HCT116 (cell line): ENCODE results near the gene CD40.

ENCODE experiments used
- CEBPB ChIP-seq: IDR thresholded peaks from 2 replicates; pipeline ENCODE4 v1.6.1; 2012; ENCODE audit warnings: low read depth
- EZH2 ChIP-seq: fragments of 200-600 bp; sonication (generic); IDR thresholded peaks from 2 replicates; pipeline ENCODE4 v1.6.1; 2017; ENCODE audit warnings: antibody characterized with exemption, mixed run types
- POLR2A ChIP-seq: IDR thresholded peaks from 2 replicates; pipeline ENCODE4 v1.7.0; 2011; ENCODE audit warnings: borderline replicate concordance; ENCODE audit not compliant: insufficient read depth, insufficient read length; ENCODE audit errors: extremely low read depth
- POLR2AphosphoS5 ChIP-seq: IDR thresholded peaks from 2 replicates; pipeline ENCODE4 v1.6.1; 2011; ENCODE audit warnings: mild to moderate bottlenecking, low read depth, low read length, moderate library complexity
- SIN3A ChIP-seq: IDR thresholded peaks from 2 replicates; pipeline ENCODE4 v1.6.1; 2012; ENCODE audit warnings: low read depth
- SRF ChIP-seq: IDR thresholded peaks from 2 replicates; pipeline ENCODE4 v1.6.1; 2012; ENCODE audit warnings: low read depth
- TF ChIP-seq, protein P1 (sequence below), 3 experiments: fragments of 200-600 bp in 1 of 3; sonication (generic) in 1 of 3; IDR thresholded peaks in 2 of 3; conservative IDR thresholded peaks in 1 of 3; 2 replicates each; pipeline ENCODE4 v1.5.1; 2012 to 2017; ENCODE audit warnings: low read depth in 2 of 3, low read length in 2 of 3, antibody characterized with exemption in 1 of 3, borderline replicate concordance in 1 of 3, control low read depth in 1 of 3, mild to moderate bottlenecking in 1 of 3, mixed read lengths in 1 of 3, mixed run types in 1 of 3, moderate library complexity in 1 of 3; ENCODE audit not compliant: insufficient read depth in 1 of 3

DNA sequence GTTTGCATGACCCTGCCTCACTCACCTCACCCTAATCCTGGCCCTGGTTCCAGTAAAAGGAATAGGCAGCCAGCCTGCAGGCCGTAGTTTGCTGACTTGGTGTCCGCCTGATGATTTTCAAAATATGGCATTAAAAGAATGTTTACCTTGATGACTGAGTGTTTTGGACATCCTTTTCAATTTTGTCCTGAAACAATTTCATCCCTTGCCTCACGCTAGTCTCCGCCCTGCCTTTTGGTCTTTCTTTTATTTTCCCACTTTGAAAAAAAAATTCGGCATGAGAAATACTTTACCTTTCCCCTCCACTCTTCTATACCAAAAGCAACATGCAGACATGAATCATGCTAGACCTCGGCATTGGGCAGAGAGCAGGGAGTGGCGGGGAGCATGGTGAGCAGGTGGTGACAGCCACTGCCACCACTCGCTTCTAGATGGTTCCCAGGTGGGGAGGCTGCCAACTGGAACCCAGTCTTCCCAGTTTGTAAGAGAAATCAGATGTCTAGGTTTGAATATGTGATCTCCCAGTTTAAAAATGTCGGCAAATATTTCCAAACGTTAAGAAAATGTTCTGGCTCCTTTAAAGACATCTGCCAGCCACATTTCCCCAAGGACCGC, 9.4 kb downstream of the CD40 start:
- TF ChIP-seq, protein P1, sequence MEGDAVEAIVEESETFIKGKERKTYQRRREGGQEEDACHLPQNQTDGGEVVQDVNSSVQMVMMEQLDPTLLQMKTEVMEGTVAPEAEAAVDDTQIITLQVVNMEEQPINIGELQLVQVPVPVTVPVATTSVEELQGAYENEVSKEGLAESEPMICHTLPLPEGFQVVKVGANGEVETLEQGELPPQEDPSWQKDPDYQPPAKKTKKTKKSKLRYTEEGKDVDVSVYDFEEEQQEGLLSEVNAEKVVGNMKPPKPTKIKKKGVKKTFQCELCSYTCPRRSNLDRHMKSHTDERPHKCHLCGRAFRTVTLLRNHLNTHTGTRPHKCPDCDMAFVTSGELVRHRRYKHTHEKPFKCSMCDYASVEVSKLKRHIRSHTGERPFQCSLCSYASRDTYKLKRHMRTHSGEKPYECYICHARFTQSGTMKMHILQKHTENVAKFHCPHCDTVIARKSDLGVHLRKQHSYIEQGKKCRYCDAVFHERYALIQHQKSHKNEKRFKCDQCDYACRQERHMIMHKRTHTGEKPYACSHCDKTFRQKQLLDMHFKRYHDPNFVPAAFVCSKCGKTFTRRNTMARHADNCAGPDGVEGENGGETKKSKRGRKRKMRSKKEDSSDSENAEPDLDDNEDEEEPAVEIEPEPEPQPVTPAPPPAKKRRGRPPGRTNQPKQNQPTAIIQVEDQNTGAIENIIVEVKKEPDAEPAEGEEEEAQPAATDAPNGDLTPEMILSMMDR (IDR thresholded peaks at IDR 0.05 in 2 of 3, conservative IDR thresholded peaks at IDR 0.05 in 1 of 3; ENCODE audit: borderline replicate concordance in 1 of 3, insufficient read depth in 1 of 3, low read depth in 2 of 3, low read length in 2 of 3): no peak
- TF ChIP-seq EZH2 (no peak), SIN3A (no peak), POLR2A (no peak), CEBPB (no peak), SRF (no peak), POLR2AphosphoS5 (no peak)
